Medulla oblongata (tissue), 1 donor: ENCODE data around the gene CTDNEP1.

ENCODE experiments used
- DNase-seq: peaks from one replicate; pipeline ENCODE4 v3.0.0-alpha.2; 2015; ENCODE audit errors: extremely low spot score

Gene CTDNEP1

GRCh38 chr17:7228920-7229319 lies 22.6 kb downstream of the CTDNEP1 start:
- no peak for DNase-seq

GRCh38 chr17:7226721-7227710 lies 24.5 kb downstream of the CTDNEP1 start:
- DNase-seq = no peak

- DNase-seq = no peak
Observed at GRCh38 chr17:7225711-7226331, 25.7 kb downstream of the CTDNEP1 start.

- no peak for DNase-seq
Observed at GRCh38 chr17:7224661-7225111, 26.8 kb downstream of the CTDNEP1 start.

- DNase-seq = no peak
Observed at GRCh38 chr17:7224110-7224509, 27.4 kb downstream of the CTDNEP1 start.

GRCh38 chr17:7223375-7223774 lies 28.2 kb downstream of the CTDNEP1 start:
- no peak for DNase-seq

- DNase-seq = no peak
Observed at GRCh38 chr17:7222972-7223292, 28.6 kb downstream of the CTDNEP1 start.

GRCh38 chr17:7222093-7222971 lies 29.2 kb downstream of the CTDNEP1 start:
- no peak for DNase-seq

- no peak for DNase-seq
Observed at GRCh38 chr17:7221278-7222092, 30.0 kb downstream of the CTDNEP1 start.

GRCh38 chr17:7220593-7221277 lies 30.8 kb downstream of the CTDNEP1 start:
- DNase-seq = peak; percentile 58

- peak; percentile 90 for DNase-seq
Observed at GRCh38 chr17:7219812-7220592, 31.5 kb downstream of the CTDNEP1 start, which contains the start of the genes ACADVL and DLG4. ACADVL (plus strand) TSS chr17:7219938; CDS start chr17:7219985, 47 bp downstream. DLG4 (minus strand) TSS chr17:7219836.

- no peak for DNase-seq
Observed at GRCh38 chr17:7219229-7219811, 32.2 kb downstream of the CTDNEP1 start.

GRCh38 chr17:7218758-7219157 lies 32.8 kb downstream of the CTDNEP1 start:
- DNase-seq = no peak

GRCh38 chr17:7218166-7218565 lies 33.4 kb downstream of the CTDNEP1 start:
- DNase-seq = no peak

GRCh38 chr17:7217113-7217987 lies 34.2 kb downstream of the CTDNEP1 start:
- DNase-seq = no peak

- no peak for DNase-seq
Observed at GRCh38 chr17:7216242-7217112, 35.1 kb downstream of the CTDNEP1 start.

GRCh38 chr17:7215652-7216180 lies 35.8 kb downstream of the CTDNEP1 start:
- no peak for DNase-seq
